Right lobe of liver (tissue), 6 donors: ENCODE data around the gene KDM4B. TPM values are rescaled to one million over a fixed set of nuclear protein-coding genes. Genes with fewer than 3 reads are reported as not detected.

ENCODE experiments used
- ATAC-seq, 4 donors: fragments of 200-7000 bp; cut with Tn5 transposase; one replicate each; pipeline ENCODE4 v1.9.1; 2020; ENCODE audit warnings: mild to moderate bottlenecking in 4 of 4, moderate library complexity in 4 of 4
- DNase-seq, 3 donors: peaks; one replicate each; pipeline ENCODE4 v3.0.0-alpha.2; 2020
- H3K27ac ChIP-seq, 3 donors: fragments of 200-600 bp; one replicate each; pipeline ENCODE4 v1.8.0; 2022
- H3K27me3 ChIP-seq, 2 donors: fragments of 200-600 bp; one replicate each; pipeline ENCODE4 v1.8.0; 2022
- H3K36me3 ChIP-seq, 4 donors: fragments of 200-600 bp; sonication (generic) in 1 of 4; one replicate each; pipeline versions ENCODE4 v1.5.1 to v1.8.0; 2017 to 2022; ENCODE audit warnings: control low read depth in 1 of 4
- H3K4me1 ChIP-seq, 4 donors: fragments of 200-600 bp; sonication (generic) in 1 of 4; one replicate each; pipeline versions ENCODE4 v1.5.1 to v1.8.0; 2017 to 2022; ENCODE audit warnings: control low read depth in 1 of 4
- H3K4me3 ChIP-seq, 3 donors: fragments of 200-600 bp; one replicate each; pipeline ENCODE4 v1.8.0; 2022
- H3K9me3 ChIP-seq, 4 donors: fragments of 200-600 bp; sonication (generic) in 1 of 4; one replicate each; pipeline versions ENCODE4 v1.5.1 to v1.8.0; 2017 to 2022; ENCODE audit warnings: control low read depth in 1 of 4
- POLR2A ChIP-seq: fragments of 450-650 bp; IDR thresholded peaks from one replicate; pipeline ENCODE4 v1.6.1; 2017; ENCODE audit warnings: antibody characterized with exemption, mild to moderate bottlenecking
- WGBS: methylation state at CpG from one replicate; pipeline ENCODE4 v1.1.6; 2018; ENCODE audit warnings: low coverage, low lambda C conversion rate; ENCODE audit not compliant: insufficient coverage; ENCODE audit errors: missing lambda C conversion rate; 5-methylcytosine and 5-hydroxymethylcytosine counted together
- intact Hi-C, 2 donors: fragments of 100-400 bp; cut with DNase I; formaldehyde crosslinking; loops; one replicate each; pipeline versions ENCODE4 v1.11.2 to v1.14.1; 2022
- total RNA-seq, 6 experiments: library from RNA; depleted of rRNA in 2 of 6; stranded (reverse); fragments of >200 nt in 2 of 6; fragmentation: NEBNext Ultra II Directional in 3 of 6; extraction: Animal tissue kit (Norgen Biotek cat#: 25700) in 3 of 6; gene quantifications; one replicate each; pipeline versions ENCODE4 v1.1.0 to v1.2.4, GENCODE V29; 2016 to 2023
- TF ChIP-seq, protein P1 (sequence below), 4 donors: fragments of 200-600 bp in 3 of 4; fragments of 450-650 bp in 1 of 4; IDR thresholded peaks; one replicate each; pipeline versions ENCODE4 v1.5.1 to v1.8.0; 2016 to 2022; ENCODE audit warnings: antibody characterized with exemption in 4 of 4, mild to moderate bottlenecking in 2 of 4
- donor health status: DM: no; HTN: yes; CAD: no.
- donor health status: DM: no; HTN: no; CAD: no.
- donor health status: DM: no; HTN: no; CAD: no.
- donor health status: DM: no; HTN: yes; CAD: no.
- donor health status: DM: no; HTN: yes; CAD: no.

The KDM4B gene
- total RNA-seq, 6 experiments from 2014 or later = 14.2 to 36.9 (median 29.1) TPM

DNA sequence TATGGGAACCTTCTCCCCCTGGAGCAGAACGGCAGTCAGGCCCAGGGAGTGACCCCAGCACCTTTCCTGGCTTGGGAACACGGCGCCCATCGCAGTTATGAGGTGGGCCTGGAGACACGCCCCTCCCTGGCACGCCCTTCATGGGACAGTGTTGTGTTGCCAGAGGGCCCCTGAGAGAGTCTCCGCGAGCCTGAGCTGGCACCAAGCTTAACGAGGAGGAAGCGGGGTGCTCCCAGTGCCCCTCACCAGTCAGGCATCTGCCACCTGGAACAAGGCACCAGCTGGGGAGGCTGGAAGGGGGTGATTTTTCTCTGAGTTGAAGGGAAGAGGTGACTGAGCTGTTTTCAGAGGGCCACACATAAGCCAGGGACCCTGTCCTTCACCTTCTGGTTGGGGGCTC is 180.6 kb downstream of the KDM4B start:
- no peak for ATAC-seq
- Histone ChIP-seq H3K27ac (no peak overlapping the region), H3K4me3 (no peak overlapping the region), H3K4me1 (no peaks in the 10 kb centered on the region), H3K36me3 (peaks cover 0 to 33% (median 11%) of the 10 kb centered on the region in 4 donors), H3K9me3 (no peaks in the 10 kb centered on the region), H3K27me3 (no peaks in the 10 kb centered on the region)
- TF ChIP-seq, protein P1, sequence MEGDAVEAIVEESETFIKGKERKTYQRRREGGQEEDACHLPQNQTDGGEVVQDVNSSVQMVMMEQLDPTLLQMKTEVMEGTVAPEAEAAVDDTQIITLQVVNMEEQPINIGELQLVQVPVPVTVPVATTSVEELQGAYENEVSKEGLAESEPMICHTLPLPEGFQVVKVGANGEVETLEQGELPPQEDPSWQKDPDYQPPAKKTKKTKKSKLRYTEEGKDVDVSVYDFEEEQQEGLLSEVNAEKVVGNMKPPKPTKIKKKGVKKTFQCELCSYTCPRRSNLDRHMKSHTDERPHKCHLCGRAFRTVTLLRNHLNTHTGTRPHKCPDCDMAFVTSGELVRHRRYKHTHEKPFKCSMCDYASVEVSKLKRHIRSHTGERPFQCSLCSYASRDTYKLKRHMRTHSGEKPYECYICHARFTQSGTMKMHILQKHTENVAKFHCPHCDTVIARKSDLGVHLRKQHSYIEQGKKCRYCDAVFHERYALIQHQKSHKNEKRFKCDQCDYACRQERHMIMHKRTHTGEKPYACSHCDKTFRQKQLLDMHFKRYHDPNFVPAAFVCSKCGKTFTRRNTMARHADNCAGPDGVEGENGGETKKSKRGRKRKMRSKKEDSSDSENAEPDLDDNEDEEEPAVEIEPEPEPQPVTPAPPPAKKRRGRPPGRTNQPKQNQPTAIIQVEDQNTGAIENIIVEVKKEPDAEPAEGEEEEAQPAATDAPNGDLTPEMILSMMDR (IDR thresholded peaks at IDR 0.05) = no peak
- no peak for TF ChIP-seq POLR2A
- intact Hi-C loops = no loop called here
- DNase-seq = peak in 1 of 3 donors; percentile 51
- no CpG with 5 or more reads among the region's 10 CpGs for WGBS

DNA sequence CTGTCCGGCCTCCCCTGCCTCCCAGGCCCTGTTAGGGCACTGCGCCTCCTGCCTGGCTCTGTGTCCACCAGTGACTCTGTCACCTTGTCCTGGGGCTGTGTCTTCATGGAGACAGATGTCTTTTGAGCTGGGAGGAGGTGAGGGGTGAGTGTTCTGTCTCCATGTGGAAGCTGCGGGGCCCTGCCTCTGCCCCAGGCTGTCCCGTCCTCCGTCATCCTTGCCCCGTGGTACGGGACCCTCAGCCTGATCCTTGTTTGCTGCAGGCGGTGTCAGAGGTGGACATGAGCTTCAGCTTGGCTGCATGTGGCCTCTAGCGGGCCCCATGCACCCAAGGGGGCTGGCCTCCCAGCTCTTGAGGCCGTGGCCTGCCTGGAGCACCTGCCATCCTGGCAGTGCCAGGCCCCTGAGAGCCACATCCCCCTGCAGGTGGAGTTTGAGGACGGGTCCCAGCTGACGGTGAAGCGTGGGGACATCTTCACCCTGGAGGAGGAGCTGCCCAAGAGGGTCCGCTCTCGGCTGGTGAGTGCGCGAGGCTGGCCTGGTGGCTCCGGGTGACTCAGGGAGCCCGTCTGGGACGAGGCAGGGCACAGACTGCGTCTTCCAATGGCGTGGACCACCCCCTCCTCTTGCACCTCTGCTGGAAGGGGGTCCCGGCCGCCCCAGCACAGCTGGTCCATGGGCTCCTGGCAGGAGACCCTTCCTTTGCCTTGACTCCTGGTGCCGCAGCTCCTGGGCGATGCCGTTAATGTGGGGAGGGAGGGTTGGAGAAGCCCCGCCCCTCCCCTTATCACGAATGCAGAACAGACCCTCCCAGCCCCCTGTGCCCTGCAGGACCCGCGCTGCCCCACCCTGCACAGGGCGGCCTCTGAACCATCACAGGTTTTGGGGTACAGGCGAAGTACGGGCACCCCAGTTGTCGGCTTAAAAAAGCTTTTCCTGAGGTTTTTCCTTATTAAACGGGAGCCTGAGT is 181.3 kb downstream of the KDM4B start:
- Histone ChIP-seq H3K4me1 (no peaks in the 10 kb centered on the region), H3K27ac (no peak overlapping the region), H3K36me3 (peaks cover 0 to 26% (median 9%) of the 10 kb centered on the region in 4 donors), H3K4me3 (no peak overlapping the region), H3K27me3 (no peaks in the 10 kb centered on the region), H3K9me3 (no peaks in the 10 kb centered on the region)
- intact Hi-C loops = loop anchor here in 1 of 2 donors (10.0 kb wide), 1 partner anchor 95 kb away; no protein-coding TSS in a partner anchor
- 92% methylated on average over 5 of the region's 36 CpGs for WGBS
- DNase-seq (peak; percentile 18 to 47 (median 42)), ATAC-seq (no peak)
- TF ChIP-seq, protein P1 (IDR thresholded peaks at IDR 0.05) = no peak
- TF ChIP-seq POLR2A = no peak

DNA sequence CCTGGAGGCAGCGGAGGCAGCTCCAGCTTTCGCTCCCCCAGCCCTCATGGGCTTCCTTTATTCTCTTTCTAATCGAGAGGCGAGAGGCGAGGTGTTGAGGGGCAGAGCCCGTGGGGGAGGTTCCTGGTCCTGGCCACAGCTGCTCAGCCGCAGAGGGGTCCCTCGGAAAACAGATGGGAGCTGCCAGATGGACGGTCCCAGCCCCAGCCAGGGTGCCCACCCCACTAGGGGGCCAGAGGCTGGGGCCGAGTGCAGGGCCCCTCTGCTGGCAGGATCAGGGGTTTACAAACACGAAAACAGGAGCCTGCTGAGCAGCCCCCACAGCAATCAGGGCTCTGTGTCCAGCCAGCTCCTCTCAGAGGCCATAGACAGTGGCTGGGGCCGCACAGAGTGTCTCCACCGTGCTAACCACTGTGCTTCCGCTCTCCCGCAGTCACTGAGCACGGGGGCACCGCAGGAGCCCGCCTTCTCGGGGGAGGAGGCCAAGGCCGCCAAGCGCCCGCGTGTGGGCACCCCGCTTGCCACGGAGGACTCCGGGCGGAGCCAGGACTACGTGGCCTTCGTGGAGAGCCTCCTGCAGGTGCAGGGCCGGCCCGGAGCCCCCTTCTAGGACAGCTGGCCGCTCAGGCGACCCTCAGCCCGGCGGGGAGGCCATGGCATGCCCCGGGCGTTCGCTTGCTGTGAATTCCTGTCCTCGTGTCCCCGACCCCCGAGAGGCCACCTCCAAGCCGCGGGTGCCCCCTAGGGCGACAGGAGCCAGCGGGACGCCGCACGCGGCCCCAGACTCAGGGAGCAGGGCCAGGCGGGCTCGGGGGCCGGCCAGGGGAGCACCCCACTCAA is 182.2 kb downstream of the KDM4B start:
- ATAC-seq (no peak), DNase-seq (peak in 2 of 3 donors; percentile 20 to 56)
- H3K4me1 ChIP-seq = no peaks in the 10 kb centered on the region
- H3K36me3 ChIP-seq = peaks cover 0 to 17% (median 5%) of the 10 kb centered on the region in 4 donors
- no peaks in the 10 kb centered on the region for H3K27me3 ChIP-seq
- no peak overlapping the region for H3K27ac ChIP-seq
- H3K9me3 ChIP-seq = no peaks in the 10 kb centered on the region
- H3K4me3 ChIP-seq = no peak overlapping the region
- no peak for TF ChIP-seq POLR2A
- TF ChIP-seq, protein P1 (IDR thresholded peaks at IDR 0.05) = no peak
- intact Hi-C loops = loop anchor here in 1 of 2 donors (10.0 kb wide), 1 partner anchor 96 kb away; no protein-coding TSS in a partner anchor
- whole genome bisulfite sequencing = 93% methylated on average over 3 of the region's 52 CpGs

DNA sequence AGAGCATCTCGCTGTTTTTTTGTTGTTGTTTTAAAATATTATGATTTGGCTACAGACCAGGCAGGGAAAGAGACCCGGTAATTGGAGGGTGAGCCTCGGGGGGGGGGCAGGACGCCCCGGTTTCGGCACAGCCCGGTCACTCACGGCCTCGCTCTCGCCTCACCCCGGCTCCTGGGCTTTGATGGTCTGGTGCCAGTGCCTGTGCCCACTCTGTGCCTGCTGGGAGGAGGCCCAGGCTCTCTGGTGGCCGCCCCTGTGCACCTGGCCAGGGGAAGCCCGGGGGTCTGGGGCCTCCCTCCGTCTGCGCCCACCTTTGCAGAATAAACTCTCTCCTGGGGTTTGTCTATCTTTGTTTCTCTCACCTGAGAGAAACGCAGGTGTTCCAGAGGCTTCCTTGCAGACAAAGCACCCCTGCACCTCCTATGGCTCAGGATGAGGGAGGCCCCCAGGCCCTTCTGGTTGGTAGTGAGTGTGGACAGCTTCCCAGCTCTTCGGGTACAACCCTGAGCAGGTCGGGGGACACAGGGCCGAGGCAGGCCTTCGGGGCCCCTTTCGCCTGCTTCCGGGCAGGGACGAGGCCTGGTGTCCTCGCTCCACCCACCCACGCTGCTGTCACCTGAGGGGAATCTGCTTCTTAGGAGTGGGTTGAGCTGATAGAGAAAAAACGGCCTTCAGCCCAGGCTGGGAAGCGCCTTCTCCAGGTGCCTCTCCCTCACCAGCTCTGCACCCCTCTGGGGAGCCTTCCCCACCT is 183.3 kb downstream of the KDM4B start:
- no peak for TF ChIP-seq POLR2A
- TF ChIP-seq, protein P1 (IDR thresholded peaks at IDR 0.05) = no peak
- intact Hi-C loops = loop anchor here in 1 of 2 donors (10.0 kb wide), 1 partner anchor 97 kb away; no protein-coding TSS in a partner anchor
- Histone ChIP-seq H3K4me3 (no peak overlapping the region), H3K27me3 (no peaks in the 10 kb centered on the region), H3K36me3 (peaks cover 0 to 9% (median 4%) of the 10 kb centered on the region in 4 donors), H3K27ac (no peak overlapping the region), H3K9me3 (no peaks in the 10 kb centered on the region), H3K4me1 (no peaks in the 10 kb centered on the region)
- ATAC-seq (no peak), DNase-seq (peak in 1 of 3 donors; percentile 47)
- 91% methylated on average over 13 of the region's 27 CpGs for WGBS
